Uterus (tissue), 4 donors: ENCODE measurements around the gene CCDC40. TPM values are rescaled to one million over a fixed set of nuclear protein-coding genes. Genes with fewer than 3 reads are reported as not detected.

Experiments used
- DNase-seq, 2 donors: peaks; one replicate each; pipeline ENCODE4 v3.0.0-alpha.2; 2019 to 2020
- H3K27ac ChIP-seq, 2 donors: fragments of 200-600 bp; sonication (generic); 1 replicate in 1 of 2; 2 replicates in 1 of 2; pipeline ENCODE4 v1.5.1; 2016 to 2018
- H3K27me3 ChIP-seq, 2 donors: fragments of 200-600 bp; sonication (generic); one replicate each; pipeline ENCODE4 v1.5.1; 2018 to 2019; ENCODE audit warnings: control low read depth in 1 of 2
- H3K36me3 ChIP-seq, 2 donors: fragments of 200-600 bp; sonication (generic); one replicate each; pipeline ENCODE4 v1.5.1; 2019; ENCODE audit warnings: control low read depth in 1 of 2
- H3K4me1 ChIP-seq, 2 donors: fragments of 200-600 bp; sonication (generic); one replicate each; pipeline ENCODE4 v1.5.1; 2018 to 2019; ENCODE audit warnings: control low read depth in 1 of 2
- H3K4me3 ChIP-seq, 2 donors: fragments of 200-600 bp; sonication (generic); 1 replicate in 1 of 2; 2 replicates in 1 of 2; pipeline ENCODE4 v1.5.1; 2018 to 2019; ENCODE audit warnings: mild to moderate bottlenecking in 1 of 2
- H3K9me3 ChIP-seq, 2 donors: fragments of 200-600 bp; sonication (generic); one replicate each; pipeline ENCODE4 v1.5.1; 2019; ENCODE audit warnings: control low read depth in 1 of 2
- CTCF ChIP-seq, 4 experiments: fragments of 200-600 bp in 2 of 4; fragments of 450-650 bp in 2 of 4; sonication (generic) in 2 of 4; IDR thresholded peaks; one replicate each; pipeline ENCODE4 v1.5.1; 2016 to 2019; ENCODE audit warnings: antibody characterized with exemption in 4 of 4, mild to moderate bottlenecking in 2 of 4, moderate library complexity in 1 of 4
- POLR2A ChIP-seq, 2 donors: fragments of 450-650 bp; IDR thresholded peaks; one replicate each; pipeline ENCODE4 v1.6.1; 2016; ENCODE audit warnings: antibody characterized with exemption in 2 of 2, mild to moderate bottlenecking in 1 of 2, moderate library complexity in 1 of 2
- intact Hi-C: fragments of 100-400 bp; cut with DNase I; formaldehyde crosslinking; loops from one replicate; pipeline ENCODE4 v1.15.1; 2023; ENCODE audit warnings: low total_unique reads
- total RNA-seq, 4 donors: library from RNA; depleted of rRNA in 3 of 4; stranded (reverse); fragments of >200 nt in 3 of 4; gene quantifications; one replicate each; pipeline versions ENCODE4 v1.1.0 to v1.2.4, GENCODE V29; 2014 to 2023
- donor health status: DM: yes; HTN: yes; CAD: no.

CCDC40 gene
- total RNA-seq, 4 donors from 2014 or later, result 0.88 to 16.6 (median 4.8) TPM

- Histone ChIP-seq H3K27me3 (no peaks in the 10 kb centered on the region), H3K9me3 (no peaks in the 10 kb centered on the region), H3K4me1 (peaks cover 0 to 26% of the 10 kb centered on the region in 2 donors), H3K36me3 (no peaks in the 10 kb centered on the region), H3K27ac (peak overlapping the region; percentile 69 to 71), H3K4me3 (no peak overlapping the region)
- TF ChIP-seq POLR2A (IDR thresholded peaks at IDR 0.05) (no peak), CTCF (IDR thresholded peaks at IDR 0.05) (no peak)
- intact Hi-C loops, result no loop called here
- DNase-seq, result no peak
Measured at GRCh38 chr17:79989106-79989835, 47.2 kb upstream of the CCDC40 start.

DNA sequence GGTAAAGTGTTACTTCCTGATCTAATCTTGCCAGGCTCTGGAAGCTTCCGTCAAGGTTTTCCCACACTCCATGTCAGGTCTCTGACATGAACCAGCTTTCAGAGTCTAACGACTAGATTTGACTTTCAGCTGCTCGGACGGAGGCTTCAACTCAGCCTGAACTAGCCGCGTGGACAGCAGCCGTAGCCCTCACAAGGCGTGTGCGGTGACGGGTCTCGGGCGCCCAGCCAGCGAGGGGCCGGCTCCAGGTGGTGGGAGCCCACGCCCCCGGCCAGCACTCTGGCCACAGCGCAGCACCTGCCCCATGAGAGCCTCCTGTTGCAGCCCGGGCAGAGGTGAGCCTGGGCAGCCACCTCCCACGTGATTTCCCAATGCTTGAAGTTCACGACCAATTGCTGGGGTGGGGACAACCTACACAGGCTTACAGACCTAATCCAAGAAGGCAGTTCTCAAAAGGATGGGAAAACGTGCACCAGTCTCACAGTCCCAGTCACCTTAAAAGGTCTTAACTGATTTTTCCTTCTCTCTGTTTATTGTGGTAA lies 46.3 kb upstream of the CCDC40 start:
- no peak for TF ChIP-seq CTCF (IDR thresholded peaks at IDR 0.05)
- no peak for TF ChIP-seq POLR2A (IDR thresholded peaks at IDR 0.05)
- intact Hi-C loops, result no loop called here
- peak overlapping the region in 1 of 2 donors; percentile 11 for H3K27ac ChIP-seq
- no peak overlapping the region for H3K4me3 ChIP-seq
- H3K36me3 ChIP-seq, result no peaks in the 10 kb centered on the region
- H3K9me3 ChIP-seq, result no peaks in the 10 kb centered on the region
- DNase-seq, result no peak
- H3K27me3 ChIP-seq, result no peaks in the 10 kb centered on the region
- peaks cover 0 to 26% of the 10 kb centered on the region in 2 donors for H3K4me1 ChIP-seq

- Histone ChIP-seq H3K36me3 (no peaks in the 10 kb centered on the region), H3K4me1 (peaks cover 0 to 26% of the 10 kb centered on the region in 2 donors), H3K4me3 (no peak overlapping the region), H3K27me3 (no peaks in the 10 kb centered on the region), H3K27ac (no peak overlapping the region), H3K9me3 (no peaks in the 10 kb centered on the region)
- TF ChIP-seq CTCF (IDR thresholded peaks at IDR 0.05), result no peak
- no peak for TF ChIP-seq POLR2A (IDR thresholded peaks at IDR 0.05)
- intact Hi-C loops, result no loop called here
- DNase-seq, result no peak
Measured at GRCh38 chr17:79990704-79991103, 45.7 kb upstream of the CCDC40 start.

GRCh38 chr17:79991140-79991923 lies 45.1 kb upstream of the CCDC40 start:
- peak overlapping the region in 1 of 2 donors; percentile 51 for H3K27ac ChIP-seq
- no peaks in the 10 kb centered on the region for H3K9me3 ChIP-seq
- TF ChIP-seq POLR2A (IDR thresholded peaks at IDR 0.05), result no peak
- TF ChIP-seq CTCF (IDR thresholded peaks at IDR 0.05), result peak; percentile 46 to 79 (median 62)
- H3K4me1 ChIP-seq, result peaks cover 0 to 26% of the 10 kb centered on the region in 2 donors
- no peaks in the 10 kb centered on the region for H3K27me3 ChIP-seq
- DNase-seq, result peak; percentile 78 to 81
- H3K36me3 ChIP-seq, result no peaks in the 10 kb centered on the region
- intact Hi-C loops, result no loop called here
- H3K4me3 ChIP-seq, result peak overlapping the region; percentile 31 to 33
